ENCODE data around the gene LOC101059915.

DNA sequence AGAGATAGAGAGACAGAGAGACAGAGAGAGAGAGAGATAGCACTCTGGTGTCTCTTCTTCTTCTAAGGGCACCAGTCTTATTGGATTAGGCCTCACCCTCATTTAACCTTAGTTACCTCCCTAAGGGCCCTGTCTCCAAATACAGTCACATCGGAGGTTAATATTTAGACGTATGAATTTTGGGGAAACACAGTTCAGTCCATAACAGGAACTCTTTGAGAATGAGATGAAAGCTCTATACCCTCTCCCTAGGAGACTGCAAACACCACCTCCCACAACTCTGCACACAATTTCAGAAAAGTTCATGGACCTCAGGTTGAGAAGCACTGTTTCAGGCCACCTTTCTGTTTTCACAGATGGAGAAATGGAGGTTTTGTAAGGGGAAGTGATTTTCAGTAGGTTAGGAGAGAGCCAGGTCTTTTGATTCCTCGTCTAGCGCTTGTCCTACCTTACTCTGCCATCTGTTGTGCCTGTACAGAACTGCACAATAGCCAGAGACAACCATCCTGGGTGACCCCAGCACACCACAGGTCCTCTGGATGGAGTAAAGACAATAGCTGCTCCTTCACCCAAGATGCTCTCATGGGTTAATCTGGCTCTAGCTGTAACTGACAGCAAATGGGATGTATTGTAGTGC, 16.9 kb upstream of the LOC101059915 start:
- TF ChIP-seq, protein P1, sequence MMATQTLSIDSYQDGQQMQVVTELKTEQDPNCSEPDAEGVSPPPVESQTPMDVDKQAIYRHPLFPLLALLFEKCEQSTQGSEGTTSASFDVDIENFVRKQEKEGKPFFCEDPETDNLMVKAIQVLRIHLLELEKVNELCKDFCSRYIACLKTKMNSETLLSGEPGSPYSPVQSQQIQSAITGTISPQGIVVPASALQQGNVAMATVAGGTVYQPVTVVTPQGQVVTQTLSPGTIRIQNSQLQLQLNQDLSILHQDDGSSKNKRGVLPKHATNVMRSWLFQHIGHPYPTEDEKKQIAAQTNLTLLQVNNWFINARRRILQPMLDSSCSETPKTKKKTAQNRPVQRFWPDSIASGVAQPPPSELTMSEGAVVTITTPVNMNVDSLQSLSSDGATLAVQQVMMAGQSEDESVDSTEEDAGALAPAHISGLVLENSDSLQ (IDR thresholded peaks at IDR 0.05) = no peak
- TF ChIP-seq L3MBTL2 (conservative IDR thresholded peaks at IDR 0.05) = no peak
- TF ChIP-seq FOXM1 (IDR thresholded peaks at IDR 0.05; ENCODE audit: borderline replicate concordance) = no peak
